Liver (tissue), 3 donors: ENCODE data around the gene DSC2.

Experiments used
- HNF4G ChIP-seq: IDR thresholded peaks from 2 replicates; pipeline ENCODE4 v1.6.1; 2016; ENCODE audit warnings: antibody characterized with exemption
- RAD21 ChIP-seq, 2 donors: IDR thresholded peaks; 2 replicates each; pipeline ENCODE4 v1.6.1; 2016; ENCODE audit warnings: antibody characterized with exemption in 2 of 2, mild to moderate bottlenecking in 2 of 2
- SP1 ChIP-seq: IDR thresholded peaks from 2 replicates; pipeline ENCODE4 v1.6.1; 2018; ENCODE audit warnings: antibody characterized with exemption, mild to moderate bottlenecking
- TAF1 ChIP-seq: conservative IDR thresholded peaks from 2 replicates; pipeline ENCODE4 v1.6.1; 2016; ENCODE audit warnings: antibody characterized with exemption, mild to moderate bottlenecking
- YY1 ChIP-seq: IDR thresholded peaks from 2 replicates; pipeline ENCODE4 v1.6.1; 2016; ENCODE audit warnings: antibody characterized with exemption, mild to moderate bottlenecking
- TF ChIP-seq, protein P1 (sequence below): fragments of 150-350 bp; IDR thresholded peaks from 2 replicates; pipeline ENCODE4 v1.5.1; 2017; ENCODE audit warnings: improper control_type of control experiment, low read depth, low read length; ENCODE audit not compliant: missing input control
- TF ChIP-seq, protein P2 (sequence below): IDR thresholded peaks from 2 replicates; pipeline ENCODE4 v1.6.1; 2016; ENCODE audit warnings: antibody characterized with exemption
- donor health status: healthy.
- donor health status: healthy.

DNA sequence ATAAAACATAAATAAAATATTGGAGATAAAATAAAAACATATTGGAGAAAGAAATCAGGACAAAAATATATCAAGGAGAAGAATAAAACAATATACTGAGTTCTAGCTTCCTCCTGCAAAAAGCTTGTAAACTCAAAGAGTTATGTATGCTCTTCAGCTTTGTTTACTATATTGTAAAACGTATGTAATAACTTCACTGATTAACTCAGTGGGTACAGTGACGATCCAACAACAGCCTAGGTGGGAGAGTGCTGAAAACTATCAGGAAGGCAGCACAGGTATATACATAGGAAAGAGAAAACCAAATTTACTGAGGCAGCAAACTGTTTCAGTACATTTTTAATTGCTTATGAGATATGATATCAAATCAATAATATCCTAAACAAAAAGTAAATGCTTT is 8.3 kb downstream of the DSC2 start:
- TF ChIP-seq, protein P1, sequence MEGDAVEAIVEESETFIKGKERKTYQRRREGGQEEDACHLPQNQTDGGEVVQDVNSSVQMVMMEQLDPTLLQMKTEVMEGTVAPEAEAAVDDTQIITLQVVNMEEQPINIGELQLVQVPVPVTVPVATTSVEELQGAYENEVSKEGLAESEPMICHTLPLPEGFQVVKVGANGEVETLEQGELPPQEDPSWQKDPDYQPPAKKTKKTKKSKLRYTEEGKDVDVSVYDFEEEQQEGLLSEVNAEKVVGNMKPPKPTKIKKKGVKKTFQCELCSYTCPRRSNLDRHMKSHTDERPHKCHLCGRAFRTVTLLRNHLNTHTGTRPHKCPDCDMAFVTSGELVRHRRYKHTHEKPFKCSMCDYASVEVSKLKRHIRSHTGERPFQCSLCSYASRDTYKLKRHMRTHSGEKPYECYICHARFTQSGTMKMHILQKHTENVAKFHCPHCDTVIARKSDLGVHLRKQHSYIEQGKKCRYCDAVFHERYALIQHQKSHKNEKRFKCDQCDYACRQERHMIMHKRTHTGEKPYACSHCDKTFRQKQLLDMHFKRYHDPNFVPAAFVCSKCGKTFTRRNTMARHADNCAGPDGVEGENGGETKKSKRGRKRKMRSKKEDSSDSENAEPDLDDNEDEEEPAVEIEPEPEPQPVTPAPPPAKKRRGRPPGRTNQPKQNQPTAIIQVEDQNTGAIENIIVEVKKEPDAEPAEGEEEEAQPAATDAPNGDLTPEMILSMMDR, result no peak
- TF ChIP-seq HNF4G, result no peak
- no peak for TF ChIP-seq SP1
- TF ChIP-seq, protein P2, sequence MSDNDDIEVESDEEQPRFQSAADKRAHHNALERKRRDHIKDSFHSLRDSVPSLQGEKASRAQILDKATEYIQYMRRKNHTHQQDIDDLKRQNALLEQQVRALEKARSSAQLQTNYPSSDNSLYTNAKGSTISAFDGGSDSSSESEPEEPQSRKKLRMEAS, result no peak
- no peak for TF ChIP-seq TAF1
- TF ChIP-seq RAD21 (IDR thresholded peaks at IDR 0.05), result no peak
- no peak for TF ChIP-seq YY1
